Measurements from ENCODE around the gene DMRTB1.

The DMRTB1 gene

GRCh38 chr1:53454019-53454418 lies 5.2 kb upstream of the DMRTB1 start:
- DNase-seq (ENCODE audit: low read depth): no peak
- no peak for TF ChIP-seq CTCF (IDR thresholded peaks at IDR 0.05; ENCODE audit: control insufficient read depth, insufficient read depth, low read depth, low read length, missing control alignments)
- no peak overlapping the region for H3K4me3 ChIP-seq (ENCODE audit: control insufficient read depth, low read depth, low read length)

DNA sequence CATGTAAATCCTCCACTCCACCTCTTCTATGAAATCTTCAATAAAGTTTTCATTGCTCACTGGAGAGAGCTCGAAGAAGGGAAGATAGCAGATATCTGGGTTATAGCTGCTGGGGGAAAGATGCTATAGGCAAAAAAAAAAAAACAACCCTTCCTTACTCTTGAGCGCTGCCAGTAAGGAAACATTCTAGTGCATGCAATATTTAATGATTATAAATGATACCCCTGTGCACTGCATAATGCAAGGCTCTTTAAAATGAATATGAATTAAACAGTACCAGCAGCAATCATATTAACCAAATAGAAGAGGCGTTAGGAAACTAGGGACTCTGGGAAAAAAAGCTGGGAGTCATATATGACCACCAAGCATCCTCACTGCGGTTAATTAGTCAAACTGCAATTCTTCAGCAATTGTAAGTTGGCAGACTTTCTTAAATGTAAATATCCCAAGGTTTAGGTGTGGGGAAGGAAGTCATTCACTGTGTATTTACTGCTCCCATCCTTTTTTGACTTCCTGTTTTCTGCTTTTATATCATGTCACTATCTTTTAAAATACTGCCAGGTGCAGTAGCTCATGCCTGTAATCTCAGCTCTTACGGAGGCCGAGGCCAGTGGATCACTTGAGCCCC lies 3.7 kb upstream of the DMRTB1 start:
- no peak for TF ChIP-seq CTCF (IDR thresholded peaks at IDR 0.05; ENCODE audit: control insufficient read depth, insufficient read depth, low read depth, low read length, missing control alignments)
- DNase-seq (ENCODE audit: low read depth): no peak

GRCh38 chr1:53458634-53459033 lies 565 bp upstream of the DMRTB1 start:
- no peak for TF ChIP-seq CTCF (IDR thresholded peaks at IDR 0.05; ENCODE audit: control insufficient read depth, insufficient read depth, low read depth, low read length, missing control alignments)
- no peak for DNase-seq (ENCODE audit: low read depth)
- H3K4me3 ChIP-seq (ENCODE audit: control insufficient read depth, low read depth, low read length): no peak overlapping the region

More for the DNA sequence above, 3.7 kb upstream of the DMRTB1 start:
- H3K4me3 ChIP-seq (ENCODE audit: control insufficient read depth, low read depth, low read length): no peak overlapping the region

DNA sequence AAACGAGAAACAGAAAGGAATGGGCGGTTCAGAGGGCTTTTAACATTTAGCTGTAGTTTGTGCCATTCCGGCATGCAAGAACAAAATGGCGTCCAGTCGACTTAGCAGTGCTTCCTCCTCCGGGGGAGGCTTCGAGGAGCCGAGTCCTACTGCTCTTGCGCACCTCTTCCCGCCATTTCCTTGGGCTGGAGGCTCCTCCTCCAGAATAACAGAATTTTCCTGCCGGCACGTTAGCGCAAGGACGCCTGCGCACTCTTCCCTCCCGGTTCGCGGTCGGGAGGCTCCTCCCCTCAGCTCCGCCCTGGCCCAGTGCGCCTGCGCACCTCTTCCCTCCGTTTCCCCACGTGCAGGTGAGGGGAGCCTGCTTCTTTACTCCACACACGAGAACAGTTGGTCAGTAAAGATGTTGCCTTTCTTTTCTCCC lies 1.0 kb downstream of the DMRTB1 start:
- H3K4me3 ChIP-seq (ENCODE audit: control insufficient read depth, low read depth, low read length): no peak overlapping the region
- no peak for DNase-seq (ENCODE audit: low read depth)
- no peak for TF ChIP-seq CTCF (IDR thresholded peaks at IDR 0.05; ENCODE audit: control insufficient read depth, insufficient read depth, low read depth, low read length, missing control alignments)

DNA sequence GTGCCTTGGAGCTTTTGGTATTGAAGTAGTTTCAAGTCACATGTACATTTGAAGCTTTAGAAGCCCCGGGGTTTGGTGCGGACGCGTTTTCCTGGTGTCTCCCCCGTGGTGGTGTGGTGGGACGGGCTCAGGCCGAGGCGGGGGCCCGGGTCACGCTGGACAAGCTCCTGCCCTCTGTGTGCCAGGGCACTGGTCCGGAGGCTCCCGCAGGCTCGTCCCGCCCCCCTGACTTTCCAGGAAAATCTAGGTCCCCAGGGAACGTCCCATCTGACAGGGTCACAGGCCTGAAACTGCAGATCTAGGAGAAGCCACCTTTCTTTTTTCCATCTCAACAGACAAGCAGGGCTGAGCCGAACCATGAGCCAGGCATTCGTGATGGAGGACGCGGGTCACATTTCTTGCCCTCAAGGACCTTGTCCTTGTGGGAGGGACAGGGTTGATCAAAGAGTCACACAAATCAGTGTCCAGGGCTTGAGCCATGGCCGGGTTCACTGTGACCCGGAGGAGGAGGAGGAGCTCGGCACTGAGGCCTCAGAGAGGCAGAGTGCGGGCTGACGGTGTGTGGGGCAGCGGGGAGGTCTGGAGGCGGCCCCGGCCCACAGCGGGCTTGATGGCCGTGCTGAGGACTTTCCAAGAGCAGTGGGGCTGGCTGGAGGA lies 1.6 kb downstream of the DMRTB1 start:
- H3K4me3 ChIP-seq (ENCODE audit: control insufficient read depth, low read depth, low read length): no peak overlapping the region
- DNase-seq (ENCODE audit: low read depth): no peak
- no peak for TF ChIP-seq CTCF (IDR thresholded peaks at IDR 0.05; ENCODE audit: control insufficient read depth, insufficient read depth, low read depth, low read length, missing control alignments)

DNA sequence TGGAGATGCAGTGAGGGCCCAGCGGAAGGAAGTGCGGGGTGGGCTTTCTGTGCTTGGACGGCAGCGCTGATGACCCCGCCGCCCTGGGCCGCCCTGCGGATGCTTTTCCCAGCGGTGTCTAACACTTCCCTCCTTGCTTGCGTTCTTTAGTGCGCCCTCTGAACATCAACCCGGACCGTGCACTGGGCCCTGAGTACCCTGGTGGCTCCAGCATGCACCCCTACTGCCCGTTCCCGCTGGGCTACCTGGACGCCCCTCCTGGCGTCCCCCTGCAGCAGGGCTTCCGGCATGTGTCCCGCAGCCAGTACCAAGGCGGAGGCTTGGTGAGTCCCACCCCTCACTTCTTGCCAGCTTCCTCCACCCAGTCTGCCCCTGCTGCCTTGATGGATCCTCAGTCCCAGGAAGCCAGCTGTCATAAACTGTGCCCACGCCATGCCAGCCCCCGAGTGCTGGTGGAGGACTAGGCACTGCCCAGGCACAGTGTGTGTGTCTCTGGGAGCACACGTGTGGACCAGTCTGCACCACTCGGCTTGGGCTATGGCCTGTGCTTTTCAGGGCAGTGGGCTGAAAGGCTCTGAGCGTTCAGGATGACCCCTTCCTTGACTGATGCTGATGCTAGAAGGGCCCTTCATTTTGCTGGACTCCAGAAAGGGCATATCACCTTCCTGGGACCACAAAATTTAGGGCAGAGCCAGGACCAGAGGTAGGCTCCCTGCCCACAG lies 2.3 kb downstream of the DMRTB1 start:
- no peak overlapping the region for H3K4me3 ChIP-seq (ENCODE audit: control insufficient read depth, low read depth, low read length)
- no peak for TF ChIP-seq CTCF (IDR thresholded peaks at IDR 0.05; ENCODE audit: control insufficient read depth, insufficient read depth, low read depth, low read length, missing control alignments)
- DNase-seq (ENCODE audit: low read depth): no peak
